ENCODE data around the gene TMEM129. TPM values are rescaled to one million over a fixed set of nuclear protein-coding genes. Genes with fewer than 3 reads are reported as not detected.
"Not testable (repeated sequence)": the region's sequence is repeated elsewhere in the genome, so short reads cannot be mapped to it uniquely, and the experiment has no call there.

The TMEM129 gene
- total and polyA plus RNA-seq, 10 of the 15 experiments (the other 5 are each of a cell fraction or from before 2014, with no cell fraction given), result 0.19 to 24.9 (median 13.2) TPM

DNA sequence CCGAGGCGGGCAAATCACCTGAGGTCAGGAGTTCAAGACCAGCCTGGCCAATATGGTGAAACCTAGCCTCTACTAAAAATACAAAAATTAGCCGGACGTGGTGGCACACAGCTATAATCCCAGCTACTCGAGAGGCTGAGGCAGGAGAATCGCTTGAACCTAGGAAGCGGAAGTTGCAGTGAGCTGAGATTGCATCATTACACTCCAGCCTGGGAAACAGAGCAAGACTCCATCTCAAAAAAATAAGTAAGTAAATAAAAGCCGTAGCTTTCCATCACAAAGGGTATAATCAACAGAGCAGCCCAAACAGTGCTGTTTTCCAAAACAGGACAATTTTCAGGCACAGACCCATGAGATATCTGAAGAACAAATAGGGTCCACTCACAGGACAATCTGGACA is 19.5 kb downstream of the TMEM129 start:
- intact Hi-C loops (cut with micrococcal nuclease; ENCODE audit: unreplicated experiment); H3K4me3 ChIP-seq; H3K27me3 ChIP-seq (replicated peaks in 1 of 2; ENCODE audit: control insufficient read depth in 2 of 2, insufficient read depth in 2 of 2, low read length in 1 of 2); H2AFZ ChIP-seq (ENCODE audit: control insufficient read depth, low read depth, low read length); DNase-seq (ENCODE audit: low read depth, low spot score); H3K9ac ChIP-seq (ENCODE audit: control insufficient read depth, insufficient read depth, low read length); in situ Hi-C loops (cut with MboI); H3K9me3 ChIP-seq (replicated peaks; ENCODE audit: control insufficient read depth, insufficient read depth, low read length); ATAC-seq; FAIRE-seq; POLR2A ChIA-PET; H3K4me2 ChIP-seq (ENCODE audit: control insufficient read depth, insufficient read depth); BruUV-seq (replicated peaks); H4K20me1 ChIP-seq (ENCODE audit: control insufficient read depth, insufficient read depth); H3K27ac ChIP-seq (ENCODE audit: control insufficient read depth, insufficient read depth); H3K4me1 ChIP-seq (ENCODE audit: control insufficient read depth, insufficient read depth, low read length): not testable (repeated sequence)
- ChIA-PET RAD21 (ENCODE audit: unreplicated experiment) (interaction anchor here (1.6 kb wide), 1 partner anchor 9 kb away, joined by 3 read pairs; no protein-coding TSS in a partner anchor), SMC1A (ENCODE audit: uncharacterized antibody, unreplicated experiment) (interaction anchor here (1.0 kb wide), 1 partner anchor 8 kb away, joined by 7 read pairs; no protein-coding TSS in a partner anchor), CTCF (interaction anchor here (1.2 to 16.2 kb wide), 3 partner anchors 9 to 25 kb away, joined by 4 to 258 read pairs (median 4); partner anchors contain the start of gene SLBP)
- Histone ChIP-seq H3K79me2 (ENCODE audit: control insufficient read depth, insufficient read depth, low read length) (peaks cover 48% of the 10 kb centered on the region), H3K36me3 (ENCODE audit: control insufficient read depth in 2 of 2, insufficient read depth in 2 of 2, low read length in 1 of 2) (peaks cover 13 to 44% of the 10 kb centered on the region in 2 experiments)
- 90% methylated on average over 8 of the region's 8 CpGs for WGBS (ENCODE audit: insufficient coverage, insufficient replicate concordance, low lambda C conversion rate, missing lambda C conversion rate)

DNA sequence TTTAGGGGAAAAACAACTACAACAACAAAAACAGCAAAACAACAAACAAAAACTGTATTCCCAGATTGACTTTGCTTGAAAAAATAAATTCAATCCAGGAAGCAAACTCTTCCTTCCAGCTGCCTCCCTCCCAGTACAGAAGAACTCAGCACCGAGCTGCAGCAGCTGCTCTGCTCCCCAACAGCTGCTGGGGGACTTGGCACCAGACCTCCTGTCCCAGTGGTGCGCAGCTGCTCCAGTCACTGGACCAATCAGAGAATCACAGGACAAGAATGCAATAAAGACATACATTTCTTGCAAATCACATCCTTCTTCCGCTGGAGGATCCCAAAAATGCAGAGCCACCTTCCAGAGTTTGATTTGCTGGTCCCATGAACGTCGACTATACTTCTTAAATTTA is 25.2 kb downstream of the TMEM129 start:
- ATAC-seq (no peak), FAIRE-seq (no peak), DNase-seq (ENCODE audit: low read depth, low spot score) (no peak)
- POLR2A ChIA-PET, result interaction anchor here (0.6 to 1.0 kb wide), 2 partner anchors 27 to 38 kb away, joined by 3 read pairs; no protein-coding TSS in a partner anchor
- Histone ChIP-seq H3K4me1 (ENCODE audit: control insufficient read depth, insufficient read depth, low read length) (no peaks in the 10 kb centered on the region), H3K4me3 (no peak overlapping the region), H3K79me2 (ENCODE audit: control insufficient read depth, insufficient read depth, low read length) (no peaks in the 10 kb centered on the region), H2AFZ (ENCODE audit: control insufficient read depth, low read depth, low read length) (no peak overlapping the region), H3K9ac (ENCODE audit: control insufficient read depth, insufficient read depth, low read length) (no peak overlapping the region), H4K20me1 (ENCODE audit: control insufficient read depth, insufficient read depth) (no peaks in the 10 kb centered on the region), H3K27me3 (replicated peaks in 1 of 2; ENCODE audit: control insufficient read depth in 2 of 2, insufficient read depth in 2 of 2, low read length in 1 of 2) (no peaks in the 10 kb centered on the region), H3K36me3 (ENCODE audit: control insufficient read depth in 2 of 2, insufficient read depth in 2 of 2, low read length in 1 of 2) (peaks cover 30 to 46% of the 10 kb centered on the region in 2 experiments), H3K9me3 (replicated peaks; ENCODE audit: control insufficient read depth, insufficient read depth, low read length) (no peaks in the 10 kb centered on the region), H3K4me2 (ENCODE audit: control insufficient read depth, insufficient read depth) (no peak overlapping the region), H3K27ac (ENCODE audit: control insufficient read depth, insufficient read depth) (no peak overlapping the region)
- RAD21 ChIA-PET (ENCODE audit: unreplicated experiment), result interaction anchor here (0.7 to 1.5 kb wide), 3 partner anchors 16 to 28 kb away, joined by 3 read pairs; partner anchors contain the start of genes SLBP, TACC3 and TMEM129
- CTCF ChIA-PET, result interaction anchor here (1.3 to 8.3 kb wide), 3 partner anchors 12 to 204 kb away, joined by 5 to 317 read pairs (median 258); partner anchors contain the start of genes SLBP, TACC3 and TMEM129
- BruUV-seq (replicated peaks), result no TSS peak
- SMC1A ChIA-PET (ENCODE audit: uncharacterized antibody, unreplicated experiment), result interaction anchor here (8.0 kb wide), 1 partner anchor 27 kb away, joined by 132 read pairs; the partner anchor contains the start of genes TACC3 and TMEM129
- intact Hi-C loops (cut with micrococcal nuclease; ENCODE audit: unreplicated experiment) (no loop called here), in situ Hi-C loops (cut with MboI) (no loop called here)
- WGBS (ENCODE audit: insufficient coverage, insufficient replicate concordance, low lambda C conversion rate, missing lambda C conversion rate), result 91% methylated on average over 5 of the region's 5 CpGs
- TF ChIP-seq, protein P1, sequence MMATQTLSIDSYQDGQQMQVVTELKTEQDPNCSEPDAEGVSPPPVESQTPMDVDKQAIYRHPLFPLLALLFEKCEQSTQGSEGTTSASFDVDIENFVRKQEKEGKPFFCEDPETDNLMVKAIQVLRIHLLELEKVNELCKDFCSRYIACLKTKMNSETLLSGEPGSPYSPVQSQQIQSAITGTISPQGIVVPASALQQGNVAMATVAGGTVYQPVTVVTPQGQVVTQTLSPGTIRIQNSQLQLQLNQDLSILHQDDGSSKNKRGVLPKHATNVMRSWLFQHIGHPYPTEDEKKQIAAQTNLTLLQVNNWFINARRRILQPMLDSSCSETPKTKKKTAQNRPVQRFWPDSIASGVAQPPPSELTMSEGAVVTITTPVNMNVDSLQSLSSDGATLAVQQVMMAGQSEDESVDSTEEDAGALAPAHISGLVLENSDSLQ (IDR thresholded peaks at IDR 0.05), result no peak
- no peak for TF ChIP-seq EP300 (IDR thresholded peaks at IDR 0.05; ENCODE audit: borderline replicate concordance in 1 of 2, control insufficient read depth in 1 of 2, low read depth in 2 of 2, low read length in 2 of 2)
- no peak for TF ChIP-seq CHD1 (IDR thresholded peaks at IDR 0.05; ENCODE audit: low read depth, low read length)
- no peak for TF ChIP-seq ZNF687 (IDR thresholded peaks at IDR 0.05)
- no peak for TF ChIP-seq RB1 (IDR thresholded peaks at IDR 0.05; ENCODE audit: borderline replicate concordance)
- no peak for TF ChIP-seq NFYA (IDR thresholded peaks at IDR 0.05; ENCODE audit: borderline replicate concordance, low read depth, low read length)
- TF ChIP-seq CBFB (IDR thresholded peaks at IDR 0.05; ENCODE audit: low read depth), result no peak
- TF ChIP-seq PML (IDR thresholded peaks at IDR 0.05; ENCODE audit: low read length), result no peak
- TF ChIP-seq, protein P2, sequence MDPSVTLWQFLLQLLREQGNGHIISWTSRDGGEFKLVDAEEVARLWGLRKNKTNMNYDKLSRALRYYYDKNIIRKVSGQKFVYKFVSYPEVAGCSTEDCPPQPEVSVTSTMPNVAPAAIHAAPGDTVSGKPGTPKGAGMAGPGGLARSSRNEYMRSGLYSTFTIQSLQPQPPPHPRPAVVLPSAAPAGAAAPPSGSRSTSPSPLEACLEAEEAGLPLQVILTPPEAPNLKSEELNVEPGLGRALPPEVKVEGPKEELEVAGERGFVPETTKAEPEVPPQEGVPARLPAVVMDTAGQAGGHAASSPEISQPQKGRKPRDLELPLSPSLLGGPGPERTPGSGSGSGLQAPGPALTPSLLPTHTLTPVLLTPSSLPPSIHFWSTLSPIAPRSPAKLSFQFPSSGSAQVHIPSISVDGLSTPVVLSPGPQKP (IDR thresholded peaks at IDR 0.05; ENCODE audit: low read depth, low read length), result no peak
- no peak for TF ChIP-seq NRF1 (conservative IDR thresholded peaks at IDR 0.05; ENCODE audit: low read depth, low read length)

Measured in GM12878 (cell line).